GM18868 (cell line): ENCODE results near the gene LRBA.
"Not testable (repeated sequence)": the region's sequence is repeated elsewhere in the genome, so short reads cannot be mapped to it uniquely, and the experiment has no call there.

Experiments used
- ATAC-seq: cut with Tn5 transposase; IDR thresholded peaks from one replicate; pipeline ENCODE4 v1.9.1; 2021; ENCODE audit warnings: mild to moderate bottlenecking, moderate library complexity; ENCODE audit not compliant: unreplicated experiment

The LRBA gene

GRCh38 chr4:150537911-150538310, 477.2 kb downstream of the LRBA start:
- ATAC-seq = not testable (repeated sequence)

DNA sequence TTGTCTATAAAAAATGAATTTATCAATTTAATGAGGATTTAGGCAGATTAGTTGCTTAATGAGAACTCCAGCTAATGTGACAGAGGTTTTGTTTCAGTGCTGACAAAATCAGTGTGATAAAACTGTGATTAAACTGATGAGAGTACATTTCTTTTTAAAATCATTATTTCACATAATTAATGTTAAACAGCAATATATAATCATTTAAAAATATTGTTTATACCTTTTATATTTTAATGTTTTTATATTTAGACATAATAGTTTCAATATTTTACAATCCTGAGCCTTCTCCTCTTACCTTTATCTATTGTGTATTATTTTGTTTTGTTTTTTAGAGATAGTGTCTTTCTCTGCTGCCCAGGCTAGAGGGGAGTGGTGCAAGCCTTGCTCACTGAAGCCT, 480.3 kb downstream of the LRBA start:
- ATAC-seq = no peak

- ATAC-seq = no peak
Observed at GRCh38 chr4:150533673-150534072, 481.4 kb downstream of the LRBA start.

- ATAC-seq = no peak
Observed at GRCh38 chr4:150525321-150525868, 489.7 kb downstream of the LRBA start.

- ATAC-seq = peak; percentile 77
Observed at GRCh38 chr4:150518559-150518958, 496.5 kb downstream of the LRBA start.

GRCh38 chr4:150515135-150515534, 499.9 kb downstream of the LRBA start:
- ATAC-seq = no peak

DNA sequence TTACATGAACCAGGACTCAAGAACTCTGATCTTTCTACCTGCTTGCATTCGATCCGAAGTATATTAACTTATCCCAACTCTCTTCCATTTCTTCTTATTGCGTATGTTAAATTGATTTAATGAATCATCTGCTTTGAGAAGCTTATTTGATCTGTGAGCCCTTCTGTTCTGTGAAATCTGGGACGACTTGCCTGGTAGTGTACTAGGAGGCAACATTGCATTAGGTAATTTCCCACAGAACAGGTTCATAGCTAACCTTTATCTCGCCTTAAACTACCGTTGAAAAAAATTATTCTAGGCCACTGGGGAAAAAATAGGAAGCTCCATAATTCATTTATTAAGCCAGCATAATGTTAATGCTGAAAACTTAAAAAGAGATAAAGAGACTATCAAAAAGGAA, 500.4 kb downstream of the LRBA start:
- ATAC-seq = no peak

DNA sequence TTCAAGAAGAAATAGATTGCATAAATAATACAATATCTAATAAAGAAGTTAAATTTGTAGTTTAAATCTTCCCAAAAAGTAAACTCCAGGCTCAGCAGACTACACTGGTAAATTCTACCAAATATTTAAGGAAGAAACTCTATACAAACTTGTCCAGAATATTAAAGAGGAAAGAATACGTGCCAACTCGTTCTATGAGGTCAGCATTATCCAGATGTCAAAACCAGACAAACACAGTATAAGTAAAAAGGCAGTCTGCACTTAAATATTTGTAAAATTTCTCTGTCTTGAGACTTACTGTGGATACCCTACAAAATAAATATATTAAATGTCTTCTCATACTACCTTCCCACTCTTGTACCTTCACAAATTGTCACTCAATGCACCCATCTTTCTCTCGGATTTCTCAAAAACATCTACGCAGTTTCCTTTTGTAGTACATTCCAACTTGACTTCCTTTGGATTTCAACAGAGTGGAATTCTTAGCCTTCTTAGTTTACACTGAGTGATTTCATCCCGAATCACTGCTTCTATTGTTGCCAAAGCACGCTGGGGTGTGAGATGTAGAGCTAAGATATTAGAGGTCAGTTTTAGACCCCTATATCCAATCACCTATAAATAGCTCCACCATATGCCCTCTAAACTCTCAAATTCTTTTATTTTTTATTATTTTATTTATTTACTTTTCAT, 504.8 kb downstream of the LRBA start:
- ATAC-seq = no peak

- not testable (repeated sequence) for ATAC-seq
Observed at GRCh38 chr4:150507656-150508055, 507.4 kb downstream of the LRBA start.

GRCh38 chr4:150501983-150502382, 513.1 kb downstream of the LRBA start:
- ATAC-seq = no peak

- no peak for ATAC-seq
Observed at GRCh38 chr4:150501009-150501727, 513.9 kb downstream of the LRBA start.

GRCh38 chr4:150497612-150498011, 517.5 kb downstream of the LRBA start:
- ATAC-seq = no peak

- peak; percentile 69 for ATAC-seq
Observed at GRCh38 chr4:150495550-150495949, 519.5 kb downstream of the LRBA start.

DNA sequence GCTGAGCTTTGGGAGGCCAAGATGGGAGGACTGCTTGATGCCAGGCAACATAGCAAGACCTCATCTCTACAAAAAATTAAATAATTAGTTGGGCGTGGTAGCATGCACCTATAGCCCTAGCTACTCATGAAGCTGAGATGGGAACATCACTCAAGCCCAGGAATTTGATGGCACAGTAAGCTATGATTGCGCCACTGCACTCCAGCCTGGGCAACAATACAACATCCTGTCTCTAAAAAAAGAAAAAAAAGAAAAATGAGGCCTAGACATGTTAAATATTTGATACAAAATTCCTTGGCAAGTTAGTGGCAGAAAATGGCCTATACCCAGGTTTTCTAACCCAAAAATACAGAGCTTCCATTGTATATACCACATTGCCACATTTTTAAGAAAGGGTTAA, 521.2 kb downstream of the LRBA start:
- no peak for ATAC-seq

DNA sequence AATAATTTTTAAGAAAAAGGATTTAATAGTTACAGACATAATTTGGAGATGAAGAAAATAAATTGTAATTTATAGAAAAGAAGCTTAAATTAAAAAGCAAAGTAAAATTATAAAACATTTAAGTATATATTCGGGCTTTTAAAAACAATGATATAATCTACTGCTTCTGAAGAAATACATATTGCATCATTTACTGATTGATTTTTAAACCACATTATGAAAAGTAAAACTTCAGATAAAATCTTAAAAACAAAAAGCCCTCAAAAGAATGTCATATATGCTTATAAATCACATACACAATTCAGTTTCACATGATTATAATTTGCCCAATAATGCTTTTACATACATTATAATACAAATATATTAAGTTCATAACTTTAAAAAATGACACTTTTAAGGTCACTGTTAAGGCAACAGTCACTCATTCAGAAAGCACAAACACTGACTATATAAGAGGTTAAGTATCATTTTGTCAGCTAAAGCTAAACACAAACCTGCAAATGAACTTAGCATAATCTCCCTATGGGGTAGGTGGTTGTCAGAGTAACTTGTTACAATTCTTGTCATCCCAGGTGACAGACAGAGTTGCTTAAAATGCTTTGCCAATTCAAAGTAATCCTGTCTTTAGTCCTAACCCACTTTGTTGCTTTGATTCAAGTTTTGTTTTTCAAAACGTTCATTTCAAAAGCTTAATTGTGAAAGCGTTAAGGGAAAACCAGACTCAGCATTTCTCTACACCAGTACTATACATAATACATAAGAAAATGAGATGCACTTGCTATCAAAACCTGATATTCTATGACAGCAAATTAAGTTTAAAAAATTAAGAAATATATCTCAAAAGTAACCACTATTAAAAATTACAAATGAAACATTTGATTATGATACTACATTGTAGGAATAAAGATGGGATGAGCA, 523.7 kb downstream of the LRBA start:
- ATAC-seq = no peak

GRCh38 chr4:150482581-150482980, 532.5 kb downstream of the LRBA start:
- ATAC-seq = no peak

- no peak for ATAC-seq
Observed at GRCh38 chr4:150479657-150480056, 535.4 kb downstream of the LRBA start.

GRCh38 chr4:150477869-150478268, 537.2 kb downstream of the LRBA start:
- no peak for ATAC-seq

- ATAC-seq = no peak
Observed at GRCh38 chr4:150476776-150477175, 538.3 kb downstream of the LRBA start.

- no peak for ATAC-seq
Observed at GRCh38 chr4:150475763-150476162, 539.3 kb downstream of the LRBA start.

GRCh38 chr4:150464523-150464922, 550.6 kb downstream of the LRBA start:
- no peak for ATAC-seq
